Measurements from ENCODE around the gene CCIN.
"Not testable (repeated sequence)": the region's sequence is repeated elsewhere in the genome, so short reads cannot be mapped to it uniquely, and the experiment has no call there.

Gene CCIN

GRCh38 chr9:36169166-36169565 is at the start of gene CCIN:
TSS of gene CCIN (plus strand) at chr9:36169388. CDS start at chr9:36169503, 115 bp downstream.
- no peak for DNase-seq

GRCh38 chr9:36119476-36119875 is 49.7 kb upstream of the CCIN start:
- DNase-seq, result peak; percentile 84

- no peak for DNase-seq
Measured at GRCh38 chr9:36120705-36121104, 48.5 kb upstream of the CCIN start.

- DNase-seq, result no peak
Measured at GRCh38 chr9:36121971-36122370, 47.2 kb upstream of the CCIN start.

GRCh38 chr9:36123515-36123914 is 45.7 kb upstream of the CCIN start:
- no peak for DNase-seq

GRCh38 chr9:36125062-36125855 is 43.9 kb upstream of the CCIN start:
- no peak for DNase-seq

- DNase-seq, result no peak
Measured at GRCh38 chr9:36126016-36126730, 43.0 kb upstream of the CCIN start.

GRCh38 chr9:36127652-36128244 is 41.4 kb upstream of the CCIN start:
- DNase-seq, result no peak

- no peak for DNase-seq
Measured at GRCh38 chr9:36128349-36128748, 40.8 kb upstream of the CCIN start.

- no peak for DNase-seq
Measured at GRCh38 chr9:36129139-36129538, 40.0 kb upstream of the CCIN start.

GRCh38 chr9:36131666-36132065 is 37.5 kb upstream of the CCIN start:
- DNase-seq, result not testable (repeated sequence)

- DNase-seq, result no peak
Measured at GRCh38 chr9:36132086-36132485, 37.1 kb upstream of the CCIN start.

GRCh38 chr9:36134761-36135505 is 34.3 kb upstream of the CCIN start:
- DNase-seq, result no peak

GRCh38 chr9:36135741-36136271 is 33.4 kb upstream of the CCIN start:
- no peak for DNase-seq

GRCh38 chr9:36136272-36136893 is 32.8 kb upstream of the CCIN start, which contains the start of gene GLIPR2:
TSS of gene GLIPR2 (plus strand) at chr9:36136733. CDS start at chr9:36136779, 46 bp downstream.
- no peak for DNase-seq

GRCh38 chr9:36136894-36137391 is 32.2 kb upstream of the CCIN start:
- no peak for DNase-seq

- DNase-seq, result no peak
Measured at GRCh38 chr9:36137392-36138004, 31.7 kb upstream of the CCIN start.

GRCh38 chr9:36138496-36138895 is 30.7 kb upstream of the CCIN start:
- no peak for DNase-seq

GRCh38 chr9:36138901-36139300 is 30.3 kb upstream of the CCIN start:
- no peak for DNase-seq

GRCh38 chr9:36140086-36141084 is 28.8 kb upstream of the CCIN start:
- no peak for DNase-seq

All from NCI-H2029 treated with DMSO at 0.1 percent for 48 hours (cell line).